Activated CD4-positive, alpha-beta T cell treated with anti-CD3 and anti-CD28 coated beads, Interleukin-2, amount 50 U/mL, for 1 hour (primary cell): Measurements from ENCODE around the gene TAF6L.
"Not testable (repeated sequence)": the region's sequence is repeated elsewhere in the genome, so short reads cannot be mapped to it uniquely, and the experiment has no call there.

Experiments used
- DNase-seq: peaks from one replicate; pipeline ENCODE4 v3.0.0-alpha.2; 2020

The TAF6L gene

GRCh38 chr11:62805961-62806441 lies 34.8 kb downstream of the TAF6L start:
- peak; percentile 26 for DNase-seq

- DNase-seq: no peak
These were observed 35.5 kb downstream of the TAF6L start for GRCh38 chr11:62806611-62807121.

- no peak for DNase-seq
These were observed 39.6 kb downstream of the TAF6L start for GRCh38 chr11:62810748-62811147.

GRCh38 chr11:62811659-62812058 lies 40.5 kb downstream of the TAF6L start:
- no peak for DNase-seq

GRCh38 chr11:62816557-62816956 lies 45.4 kb downstream of the TAF6L start:
- DNase-seq: no peak

GRCh38 chr11:62817129-62817528 lies 45.9 kb downstream of the TAF6L start:
- DNase-seq: no peak

- DNase-seq: no peak
These were observed 52.5 kb downstream of the TAF6L start for GRCh38 chr11:62823677-62824076.

- DNase-seq: not testable (repeated sequence)
These were observed 56.9 kb downstream of the TAF6L start for GRCh38 chr11:62828130-62828529.

GRCh38 chr11:62830904-62831519 lies 59.8 kb downstream of the TAF6L start:
- DNase-seq: peak; percentile 8

- DNase-seq: peak; percentile 100
These were observed 60.5 kb downstream of the TAF6L start, which contains the start of gene STX5 for GRCh38 chr11:62831520-62832335. Gene STX5 (minus strand): TSS chr11:62832051. CDS start chr11:62831243, 808 bp downstream.

- no peak for DNase-seq
These were observed 61.4 kb downstream of the TAF6L start, which contains the start of gene TEX54 for GRCh38 chr11:62832336-62833234. Gene TEX54 (minus strand): TSS chr11:62832841.

GRCh38 chr11:62835336-62835735 lies 64.1 kb downstream of the TAF6L start:
- no peak for DNase-seq
